Body of pancreas (tissue), 4 donors: ENCODE results near the gene AGTRAP. TPM values are rescaled to one million over a fixed set of nuclear protein-coding genes. Genes with fewer than 3 reads are reported as not detected.

Experiments
- ATAC-seq: fragments of 150-250 bp; one replicate; pipeline ENCODE4 v1.9.1; 2016
- DNase-seq, 4 donors: peaks; one replicate each; pipeline ENCODE4 v3.0.0-alpha.2; 2019
- H3K27ac ChIP-seq, 4 donors: fragments of 200-600 bp; sonication (generic); 1 replicate in 3 of 4; 2 replicates in 1 of 4; pipeline versions ENCODE4 v1.5.1 to v1.6.1; 2016 to 2019; ENCODE audit warnings: mild to moderate bottlenecking in 1 of 4, mixed read lengths in 1 of 4, moderate library complexity in 1 of 4
- H3K27me3 ChIP-seq, 2 donors: fragments of 200-600 bp; sonication (generic); one replicate each; pipeline ENCODE4 v1.6.0; 2016; ENCODE audit warnings: mild to moderate bottlenecking in 1 of 2
- H3K36me3 ChIP-seq, 2 donors: fragments of 200-600 bp; sonication (generic); replicated peaks in 1 of 2; 2 replicates each; pipeline ENCODE4 v1.5.1; 2016; ENCODE audit warnings: low read depth in 2 of 2; ENCODE audit not compliant: insufficient read depth in 1 of 2
- H3K4me1 ChIP-seq: fragments of 200-600 bp; sonication (generic); one replicate; pipeline ENCODE4 v1.6.0; 2016
- H3K4me3 ChIP-seq, 2 donors: fragments of 200-600 bp; sonication (generic); 1 replicate in 1 of 2; 2 replicates in 1 of 2; pipeline ENCODE4 v1.5.1; 2016 to 2019
- H3K9me3 ChIP-seq, 3 donors: fragments of 200-600 bp; sonication (generic); 1 replicate in 2 of 3; 2 replicates in 1 of 3; pipeline ENCODE4 v1.5.1; 2016
- CTCF ChIP-seq, 7 experiments: fragments of 450-650 bp in 4 of 7; fragments of 200-600 bp in 3 of 7; sonication (generic) in 3 of 7; IDR thresholded peaks; one replicate each; pipeline ENCODE4 v1.5.1; 2016 to 2019; ENCODE audit warnings: antibody characterized with exemption in 7 of 7
- POLR2A ChIP-seq, 3 donors: fragments of 450-650 bp; IDR thresholded peaks; one replicate each; pipeline ENCODE4 v1.6.1; 2016; ENCODE audit warnings: antibody characterized with exemption in 3 of 3, mild to moderate bottlenecking in 2 of 3
- WGBS, 2 donors: methylation state at CpG; one replicate each; pipeline ENCODE4 v1.1.5; 2017; 5-methylcytosine and 5-hydroxymethylcytosine counted together
- intact Hi-C: fragments of 100-400 bp; cut with DNase I; formaldehyde crosslinking; loops from one replicate; pipeline ENCODE4 v1.15.1; 2023
- total RNA-seq, 2 donors: library from RNA; depleted of rRNA; stranded (reverse); fragments of >200 nt; gene quantifications; one replicate each; pipeline ENCODE4 v1.1.0, GENCODE V29; 2016

Gene AGTRAP
- total RNA-seq, 2 donors from 2014 or later, result 16.8 to 24.6 TPM

- intact Hi-C loops, result no loop called here
- TF ChIP-seq POLR2A (IDR thresholded peaks at IDR 0.05) (no peak), CTCF (IDR thresholded peaks at IDR 0.05) (no peak)
- DNase-seq (no peak), ATAC-seq (no peak)
- peaks cover 19% of the 10 kb centered on the region for H3K4me1 ChIP-seq
- H3K27ac ChIP-seq, result no peak overlapping the region
- no peaks in the 10 kb centered on the region for H3K9me3 ChIP-seq
- 4 to 6% methylated on average over 37 to 56 of the region's 64 CpGs for WGBS, 2 donors
- H3K4me3 ChIP-seq, result no peak overlapping the region
- H3K36me3 ChIP-seq, result no peaks in the 10 kb centered on the region
- H3K27me3 ChIP-seq, result peaks cover 0 to 12% of the 10 kb centered on the region in 2 donors
These were observed 43.8 kb upstream of the AGTRAP start for GRCh38 chr1:11691928-11692711.

- no peaks in the 10 kb centered on the region for H3K36me3 ChIP-seq
- intact Hi-C loops, result no loop called here
- no peaks in the 10 kb centered on the region for H3K9me3 ChIP-seq
- no peak overlapping the region for H3K27ac ChIP-seq
- WGBS, 2 donors, result 13 to 19% methylated on average over 6 of the region's 6 CpGs
- H3K4me1 ChIP-seq, result peaks cover 19% of the 10 kb centered on the region
- DNase-seq, result peak in 2 of 4 donors; percentile 29 to 34
- H3K27me3 ChIP-seq, result peaks cover 0 to 12% of the 10 kb centered on the region in 2 donors
- no peak for ATAC-seq
- no peak for TF ChIP-seq CTCF (IDR thresholded peaks at IDR 0.05)
- no peak for TF ChIP-seq POLR2A (IDR thresholded peaks at IDR 0.05)
- no peak overlapping the region for H3K4me3 ChIP-seq
These were observed 42.8 kb upstream of the AGTRAP start for GRCh38 chr1:11693024-11693590.

GRCh38 chr1:11693917-11694316 is 42.0 kb upstream of the AGTRAP start:
- Histone ChIP-seq H3K9me3 (no peaks in the 10 kb centered on the region), H3K27me3 (peaks cover 0 to 12% of the 10 kb centered on the region in 2 donors), H3K4me3 (no peak overlapping the region), H3K4me1 (peaks cover 19% of the 10 kb centered on the region), H3K36me3 (no peaks in the 10 kb centered on the region), H3K27ac (no peak overlapping the region)
- no peak for TF ChIP-seq CTCF (IDR thresholded peaks at IDR 0.05)
- TF ChIP-seq POLR2A (IDR thresholded peaks at IDR 0.05), result no peak
- WGBS, 2 donors, result 32 to 45% methylated on average over 4 to 5 of the region's 5 CpGs
- DNase-seq (no peak), ATAC-seq (no peak)
- intact Hi-C loops, result no loop called here

- no peak overlapping the region for H3K4me3 ChIP-seq
- H3K36me3 ChIP-seq, result no peaks in the 10 kb centered on the region
- WGBS, 2 donors, result 66 to 72% methylated on average over 6 of the region's 6 CpGs
- intact Hi-C loops, result no loop called here
- H3K9me3 ChIP-seq, result no peaks in the 10 kb centered on the region
- no peak for DNase-seq
- peaks cover 0 to 5% of the 10 kb centered on the region in 2 donors for H3K27me3 ChIP-seq
- peaks cover 12% of the 10 kb centered on the region for H3K4me1 ChIP-seq
- TF ChIP-seq CTCF (IDR thresholded peaks at IDR 0.05), result no peak
- no peak for TF ChIP-seq POLR2A (IDR thresholded peaks at IDR 0.05)
- H3K27ac ChIP-seq, result no peak overlapping the region
- no peak for ATAC-seq
These were observed 40.1 kb upstream of the AGTRAP start for GRCh38 chr1:11695861-11696260.
